Endodermal cell (in vitro differentiated cells): Measurements from ENCODE around the gene SEMA4B. TPM values are rescaled to one million over a fixed set of nuclear protein-coding genes. Genes with fewer than 3 reads are reported as not detected.

Experiments
- DNase-seq: peaks from one replicate; pipeline ENCODE4 v3.0.0-alpha.2; 2017
- H3K27ac ChIP-seq: 2 replicates; pipeline ENCODE4 v1.5.1; 2013; ENCODE audit warnings: mild to moderate bottlenecking, low read depth, low read length, moderate library complexity
- H3K27me3 ChIP-seq: 2 replicates; pipeline ENCODE4 v1.6.1; 2013; ENCODE audit warnings: mild to moderate bottlenecking, low read length, moderate library complexity; ENCODE audit not compliant: insufficient read depth, control insufficient read depth, poor library complexity, severe bottlenecking
- H3K36me3 ChIP-seq: 2 replicates; pipeline ENCODE4 v1.7.0; 2013; ENCODE audit warnings: mild to moderate bottlenecking, low read length, moderate library complexity; ENCODE audit not compliant: control insufficient read depth, insufficient read depth
- H3K4me1 ChIP-seq: one replicate; pipeline ENCODE4 v1.7.0; 2013; ENCODE audit warnings: low read length; ENCODE audit not compliant: control insufficient read depth, insufficient read depth
- H3K4me3 ChIP-seq: 2 replicates; pipeline ENCODE4 v1.5.1; 2013; ENCODE audit warnings: mild to moderate bottlenecking, low read length, moderate library complexity
- H3K9ac ChIP-seq: 2 replicates; pipeline ENCODE4 v1.6.1; 2013; ENCODE audit warnings: mild to moderate bottlenecking, low read length, moderate library complexity; ENCODE audit not compliant: poor library complexity, severe bottlenecking; ENCODE audit errors: extremely low read depth
- H3K9me3 ChIP-seq: 2 replicates; pipeline ENCODE4 v1.6.1; 2013; ENCODE audit warnings: mild to moderate bottlenecking, low read length, moderate library complexity; ENCODE audit not compliant: control insufficient read depth
- H3K27ac Mint-ChIP-seq: 2 replicates; pipeline ENCODE4 v1.8.0; 2020; ENCODE audit warnings: mixed read lengths
- H3K27me3 Mint-ChIP-seq: 2 replicates; pipeline ENCODE4 v1.8.0; 2021; ENCODE audit warnings: mild to moderate bottlenecking, mixed read lengths; ENCODE audit not compliant: insufficient read depth
- H3K36me3 Mint-ChIP-seq: 2 replicates; pipeline ENCODE4 v1.8.0; 2020; ENCODE audit warnings: low read depth, mixed read lengths
- H3K4me1 Mint-ChIP-seq: 2 replicates; pipeline ENCODE4 v1.8.0; 2020; ENCODE audit warnings: mixed read lengths
- H3K4me3 Mint-ChIP-seq: 2 replicates; pipeline ENCODE4 v1.8.0; 2020; ENCODE audit warnings: mild to moderate bottlenecking, moderate library complexity, mixed read lengths
- H3K9me3 Mint-ChIP-seq: 2 replicates; pipeline ENCODE4 v1.8.0; 2020; ENCODE audit warnings: mild to moderate bottlenecking, mixed read lengths
- WGBS, 2 experiments: methylation state at CpG; one replicate each; pipeline versions ENCODE4 v1.1.5 to v1.1.7; 2013; ENCODE audit warnings: missing lambda C conversion rate in 2 of 2, mixed read lengths in 1 of 2; ENCODE audit not compliant: insufficient coverage in 1 of 2, insufficient read length in 1 of 2; 5-methylcytosine and 5-hydroxymethylcytosine counted together
- total RNA-seq, 2 donors: library from RNA; stranded (reverse); fragmentation: NEBNext Ultra II Directional in 1 of 2; extraction: Animal tissue kit (Norgen Biotek cat#: 25700) in 1 of 2; gene quantifications; 2 replicates in 1 of 2; 3 replicates in 1 of 2; pipeline ENCODE4 v1.2.1, GENCODE V29; 2021
- TF ChIP-seq, protein P1 (sequence below): fragments of 200-600 bp; sonication (generic); conservative IDR thresholded peaks from 2 replicates; pipeline ENCODE4 v1.5.0; 2021; ENCODE audit warnings: antibody characterized with exemption, mild to moderate bottlenecking

SEMA4B gene
- total RNA-seq, 2 donors from 2014 or later = 25.1 to 33.1 TPM

DNA sequence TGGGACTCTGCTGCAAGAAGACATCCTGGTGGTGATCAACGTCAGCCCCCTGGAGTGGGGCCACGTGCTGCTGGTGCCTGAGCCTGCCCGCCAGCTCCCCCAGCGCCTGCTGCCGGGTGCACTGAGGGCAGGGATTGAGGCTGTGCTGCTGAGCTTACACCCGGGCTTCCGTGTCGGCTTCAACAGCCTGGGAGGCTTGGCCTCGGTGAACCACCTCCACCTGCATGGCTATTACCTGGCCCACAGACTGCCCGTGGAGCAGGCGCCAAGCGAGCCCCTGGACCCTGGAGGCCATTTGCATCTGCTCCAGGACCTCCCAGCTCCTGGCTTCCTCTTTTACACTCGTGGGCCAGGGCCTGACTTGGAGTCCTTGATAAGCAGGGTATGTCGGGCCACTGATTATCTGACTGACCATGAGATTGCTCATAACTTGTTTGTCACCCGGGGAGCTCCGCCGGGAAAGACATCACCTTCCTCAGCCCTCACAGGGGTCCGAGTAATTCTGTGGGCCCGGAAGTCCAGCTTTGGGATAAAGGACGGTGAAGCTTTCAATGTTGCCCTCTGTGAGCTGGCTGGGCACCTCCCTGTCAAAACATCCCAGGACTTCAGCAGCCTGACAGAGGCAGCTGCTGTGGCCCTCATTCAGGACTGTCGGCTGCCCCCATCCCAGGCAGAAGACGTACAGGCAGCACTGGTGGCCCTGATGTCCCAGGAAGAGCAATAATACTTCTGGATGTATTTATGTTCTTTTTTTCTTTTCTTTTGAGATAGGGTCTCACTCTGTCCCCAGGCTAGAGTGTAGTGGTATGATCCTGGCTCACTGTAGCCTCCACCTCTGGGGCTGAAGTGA is 40.4 kb downstream of the SEMA4B start:
- Histone ChIP-seq H3K9ac (no peak overlapping the region), H3K36me3 (no peaks in the 10 kb centered on the region), H3K27me3 (no peaks in the 10 kb centered on the region), H3K4me3 (no peak overlapping the region), H3K4me1 (no peaks in the 10 kb centered on the region), H3K27ac (no peak overlapping the region), H3K9me3 (no peaks in the 10 kb centered on the region)
- Mint-ChIP-seq H3K27ac (no peak overlapping the region), H3K9me3 (no peaks in the 10 kb centered on the region), H3K27me3 (no peaks in the 10 kb centered on the region), H3K4me1 (no peaks in the 10 kb centered on the region), H3K36me3 (peaks cover 12% of the 10 kb centered on the region), H3K4me3 (no peak overlapping the region)
- no peak for DNase-seq
- TF ChIP-seq, protein P1, sequence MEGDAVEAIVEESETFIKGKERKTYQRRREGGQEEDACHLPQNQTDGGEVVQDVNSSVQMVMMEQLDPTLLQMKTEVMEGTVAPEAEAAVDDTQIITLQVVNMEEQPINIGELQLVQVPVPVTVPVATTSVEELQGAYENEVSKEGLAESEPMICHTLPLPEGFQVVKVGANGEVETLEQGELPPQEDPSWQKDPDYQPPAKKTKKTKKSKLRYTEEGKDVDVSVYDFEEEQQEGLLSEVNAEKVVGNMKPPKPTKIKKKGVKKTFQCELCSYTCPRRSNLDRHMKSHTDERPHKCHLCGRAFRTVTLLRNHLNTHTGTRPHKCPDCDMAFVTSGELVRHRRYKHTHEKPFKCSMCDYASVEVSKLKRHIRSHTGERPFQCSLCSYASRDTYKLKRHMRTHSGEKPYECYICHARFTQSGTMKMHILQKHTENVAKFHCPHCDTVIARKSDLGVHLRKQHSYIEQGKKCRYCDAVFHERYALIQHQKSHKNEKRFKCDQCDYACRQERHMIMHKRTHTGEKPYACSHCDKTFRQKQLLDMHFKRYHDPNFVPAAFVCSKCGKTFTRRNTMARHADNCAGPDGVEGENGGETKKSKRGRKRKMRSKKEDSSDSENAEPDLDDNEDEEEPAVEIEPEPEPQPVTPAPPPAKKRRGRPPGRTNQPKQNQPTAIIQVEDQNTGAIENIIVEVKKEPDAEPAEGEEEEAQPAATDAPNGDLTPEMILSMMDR = no peak
- WGBS, 2 experiments = 92 to 94% methylated on average over 13 to 22 of the region's 22 CpGs

GRCh38 chr15:90243943-90244639 is 43.0 kb downstream of the SEMA4B start:
- Mint-ChIP-seq H3K9me3 (no peaks in the 10 kb centered on the region), H3K27ac (no peak overlapping the region), H3K4me1 (no peaks in the 10 kb centered on the region), H3K4me3 (no peak overlapping the region), H3K36me3 (peaks cover 3% of the 10 kb centered on the region), H3K27me3 (no peaks in the 10 kb centered on the region)
- no peak for DNase-seq
- Histone ChIP-seq H3K4me3 (no peak overlapping the region), H3K9ac (no peak overlapping the region), H3K4me1 (no peaks in the 10 kb centered on the region), H3K27ac (no peak overlapping the region), H3K36me3 (no peaks in the 10 kb centered on the region), H3K27me3 (no peaks in the 10 kb centered on the region), H3K9me3 (no peaks in the 10 kb centered on the region)
- WGBS, 2 experiments = 91 to 98% methylated on average over 6 to 10 of the region's 10 CpGs
- TF ChIP-seq, protein P1 = no peak

- Histone ChIP-seq H3K4me1 (no peaks in the 10 kb centered on the region), H3K9ac (no peak overlapping the region), H3K36me3 (no peaks in the 10 kb centered on the region), H3K27ac (no peak overlapping the region), H3K27me3 (peaks cover 9% of the 10 kb centered on the region), H3K9me3 (no peaks in the 10 kb centered on the region), H3K4me3 (peak overlapping the region; percentile 82)
- Mint-ChIP-seq H3K9me3 (no peaks in the 10 kb centered on the region), H3K4me3 (peak overlapping the region; percentile 63), H3K4me1 (no peaks in the 10 kb centered on the region), H3K36me3 (no peaks in the 10 kb centered on the region), H3K27me3 (peaks cover 19% of the 10 kb centered on the region), H3K27ac (no peak overlapping the region)
- 68 to 81% methylated on average over 6 of the region's 6 CpGs for WGBS, 2 experiments
- no peak for DNase-seq
- TF ChIP-seq, protein P1 = no peak
Measured at GRCh38 chr15:90248789-90249202, 47.7 kb downstream of the SEMA4B start.
